Measurements from ENCODE around the gene SPACA9. TPM values are rescaled to one million over a fixed set of nuclear protein-coding genes. Genes with fewer than 3 reads are reported as not detected.

The SPACA9 gene
- total RNA-seq, 3 donors from 2014 or later (not counting 1 experiment from before 2014, with no cell fraction given): 1.1 to 1.6 (median 1.4) TPM

DNA sequence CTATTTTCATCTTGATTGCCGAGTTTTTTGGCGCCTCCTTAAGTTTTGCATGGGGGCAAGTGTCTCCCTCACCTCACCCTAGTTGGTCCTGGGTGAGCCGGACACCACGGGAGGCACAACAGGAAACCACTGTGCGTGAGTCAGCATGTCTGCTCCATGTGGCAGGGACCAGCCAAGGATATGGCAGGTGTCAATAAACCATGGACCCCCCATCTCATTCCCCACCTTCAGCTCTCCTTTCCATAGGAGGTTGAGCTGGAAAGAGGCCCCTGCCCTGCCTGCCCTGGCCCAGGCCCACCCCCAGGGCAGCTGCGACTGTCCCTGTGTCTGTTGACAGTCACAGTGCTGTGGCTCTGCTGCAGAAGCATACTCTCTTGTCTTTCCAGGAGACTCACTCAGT is 3.1 kb downstream of the SPACA9 start:
- H3K27ac Mint-ChIP-seq: no peak overlapping the region

DNA sequence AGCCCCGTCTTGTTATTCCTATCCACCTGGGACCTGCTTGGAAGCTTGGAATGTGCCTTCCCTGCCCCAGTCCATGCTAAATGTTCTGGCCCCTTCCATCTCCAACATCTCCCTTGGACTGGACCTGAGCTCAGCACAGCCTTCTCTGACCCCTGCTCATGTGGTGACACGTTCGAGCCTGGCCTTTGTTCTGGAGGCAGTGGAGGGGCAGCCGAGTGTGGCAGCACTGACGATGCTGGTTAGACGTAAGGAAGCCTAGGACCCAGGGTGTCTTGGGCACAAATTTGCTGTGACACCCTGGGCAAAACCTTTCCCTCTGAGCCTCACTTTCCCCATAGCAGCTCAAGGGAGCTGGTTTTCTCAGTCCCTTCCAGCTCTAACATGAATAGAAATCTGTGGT is 3.9 kb downstream of the SPACA9 start:
- peaks cover 60% of the 10 kb centered on the region for H3K4me1 ChIP-seq (ENCODE audit: control insufficient read depth, insufficient read depth, low read length)
- Mint-ChIP-seq H3K4me1 (peaks cover 15 to 24% of the 10 kb centered on the region in 2 donors), H3K9me3 (no peaks in the 10 kb centered on the region), H3K27ac (no peak overlapping the region), H3K4me3 (no peak overlapping the region), H3K36me3 (no peaks in the 10 kb centered on the region), H3K27me3 (ENCODE audit: low read depth in 2 of 2) (no peaks in the 10 kb centered on the region)
- DNase-seq: no peak
- intact Hi-C loops (cut with micrococcal nuclease): no loop called here
- H3K36me3 ChIP-seq (ENCODE audit: control insufficient read depth, insufficient read depth, low read length): no peaks in the 10 kb centered on the region
- TF ChIP-seq, protein P1, sequence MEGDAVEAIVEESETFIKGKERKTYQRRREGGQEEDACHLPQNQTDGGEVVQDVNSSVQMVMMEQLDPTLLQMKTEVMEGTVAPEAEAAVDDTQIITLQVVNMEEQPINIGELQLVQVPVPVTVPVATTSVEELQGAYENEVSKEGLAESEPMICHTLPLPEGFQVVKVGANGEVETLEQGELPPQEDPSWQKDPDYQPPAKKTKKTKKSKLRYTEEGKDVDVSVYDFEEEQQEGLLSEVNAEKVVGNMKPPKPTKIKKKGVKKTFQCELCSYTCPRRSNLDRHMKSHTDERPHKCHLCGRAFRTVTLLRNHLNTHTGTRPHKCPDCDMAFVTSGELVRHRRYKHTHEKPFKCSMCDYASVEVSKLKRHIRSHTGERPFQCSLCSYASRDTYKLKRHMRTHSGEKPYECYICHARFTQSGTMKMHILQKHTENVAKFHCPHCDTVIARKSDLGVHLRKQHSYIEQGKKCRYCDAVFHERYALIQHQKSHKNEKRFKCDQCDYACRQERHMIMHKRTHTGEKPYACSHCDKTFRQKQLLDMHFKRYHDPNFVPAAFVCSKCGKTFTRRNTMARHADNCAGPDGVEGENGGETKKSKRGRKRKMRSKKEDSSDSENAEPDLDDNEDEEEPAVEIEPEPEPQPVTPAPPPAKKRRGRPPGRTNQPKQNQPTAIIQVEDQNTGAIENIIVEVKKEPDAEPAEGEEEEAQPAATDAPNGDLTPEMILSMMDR (IDR thresholded peaks at IDR 0.05): no peak
- H3K9me3 ChIP-seq (ENCODE audit: control insufficient read depth, insufficient read depth, low read length): no peaks in the 10 kb centered on the region
- 82% methylated on average over 6 of the region's 6 CpGs for WGBS (ENCODE audit: insufficient coverage)
- no peak overlapping the region for H3K4me3 ChIP-seq (ENCODE audit: low read length)
- no peak overlapping the region for H3K27ac ChIP-seq (ENCODE audit: low read length)
- ATAC-seq: no peak
- H3K27me3 ChIP-seq (ENCODE audit: control insufficient read depth, insufficient read depth, low read length): no peaks in the 10 kb centered on the region

More for the DNA sequence above, 3.1 kb downstream of the SPACA9 start:
- no peaks in the 10 kb centered on the region for H3K9me3 ChIP-seq (ENCODE audit: control insufficient read depth, insufficient read depth, low read length)
- Mint-ChIP-seq H3K4me3 (no peak overlapping the region), H3K4me1 (peaks cover 15 to 24% of the 10 kb centered on the region in 2 donors), H3K27me3 (ENCODE audit: low read depth in 2 of 2) (no peaks in the 10 kb centered on the region), H3K36me3 (no peaks in the 10 kb centered on the region), H3K9me3 (no peaks in the 10 kb centered on the region)
- intact Hi-C loops (cut with micrococcal nuclease): no loop called here
- peaks cover 57% of the 10 kb centered on the region for H3K4me1 ChIP-seq (ENCODE audit: control insufficient read depth, insufficient read depth, low read length)
- H3K27ac ChIP-seq (ENCODE audit: low read length): no peak overlapping the region
- ATAC-seq (no peak), DNase-seq (no peak)
- WGBS (ENCODE audit: insufficient coverage): 38% methylated on average over 6 of the region's 6 CpGs
- TF ChIP-seq, protein P1 (IDR thresholded peaks at IDR 0.05): no peak
- H3K27me3 ChIP-seq (ENCODE audit: control insufficient read depth, insufficient read depth, low read length): no peaks in the 10 kb centered on the region
- H3K36me3 ChIP-seq (ENCODE audit: control insufficient read depth, insufficient read depth, low read length): no peaks in the 10 kb centered on the region
- H3K4me3 ChIP-seq (ENCODE audit: low read length): no peak overlapping the region

DNA sequence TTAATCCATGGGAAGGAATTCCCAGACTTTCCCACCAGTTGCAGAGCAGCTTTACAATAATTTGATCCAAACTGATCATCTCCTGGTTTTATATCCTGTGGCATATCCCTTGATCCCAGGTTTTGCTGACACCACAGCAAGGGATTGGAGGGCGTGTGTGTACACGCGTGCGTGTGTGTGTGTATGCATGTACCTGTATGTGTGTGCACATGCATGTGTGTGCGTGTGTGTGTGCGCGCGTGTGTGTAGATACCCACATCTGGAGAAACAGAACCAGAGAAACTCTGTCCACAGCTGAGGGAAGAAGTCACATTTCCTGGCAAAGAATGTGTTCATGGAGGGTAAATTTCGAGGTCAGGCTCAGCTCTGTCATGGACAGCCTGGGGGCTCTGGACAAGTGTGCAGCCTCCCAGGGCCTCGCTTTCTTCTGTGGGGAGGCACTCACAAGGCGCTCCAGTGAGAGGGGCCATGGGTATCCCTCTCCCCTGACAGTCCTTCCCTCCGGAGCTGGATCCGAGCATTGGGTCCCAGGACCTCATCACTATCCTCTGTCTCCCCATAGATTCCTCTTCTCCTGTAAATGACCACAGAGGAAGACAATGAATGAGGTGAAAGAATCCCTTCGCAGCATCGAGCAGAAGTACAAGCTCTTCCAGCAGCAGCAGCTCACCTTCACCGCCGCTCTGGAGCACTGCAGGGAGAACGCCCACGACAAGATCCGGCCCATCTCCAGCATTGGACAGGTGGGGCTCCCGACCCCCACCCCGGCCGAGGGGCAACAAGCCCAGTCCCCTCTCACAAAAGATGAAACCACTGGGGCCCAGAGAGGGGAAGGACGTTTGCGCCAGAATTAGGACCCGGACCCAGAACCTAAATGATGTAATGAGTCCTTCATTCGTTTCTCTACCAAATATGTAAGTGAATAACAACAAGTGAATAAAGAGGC is 4.9 kb downstream of the SPACA9 start:
- WGBS (ENCODE audit: insufficient coverage): 97% methylated on average over 26 of the region's 27 CpGs
- H3K27me3 ChIP-seq (ENCODE audit: control insufficient read depth, insufficient read depth, low read length): no peaks in the 10 kb centered on the region
- H3K36me3 ChIP-seq (ENCODE audit: control insufficient read depth, insufficient read depth, low read length): no peaks in the 10 kb centered on the region
- no peak for ATAC-seq
- TF ChIP-seq, protein P1 (IDR thresholded peaks at IDR 0.05): no peak
- peaks cover 64% of the 10 kb centered on the region for H3K4me1 ChIP-seq (ENCODE audit: control insufficient read depth, insufficient read depth, low read length)
- H3K27ac ChIP-seq (ENCODE audit: low read length): no peak overlapping the region
- Mint-ChIP-seq H3K27me3 (ENCODE audit: low read depth in 2 of 2) (no peaks in the 10 kb centered on the region), H3K27ac (no peak overlapping the region), H3K36me3 (no peaks in the 10 kb centered on the region), H3K4me1 (peaks cover 15 to 25% of the 10 kb centered on the region in 2 donors), H3K4me3 (no peak overlapping the region), H3K9me3 (no peaks in the 10 kb centered on the region)
- intact Hi-C loops (cut with micrococcal nuclease): no loop called here
- no peak for DNase-seq
- no peaks in the 10 kb centered on the region for H3K9me3 ChIP-seq (ENCODE audit: control insufficient read depth, insufficient read depth, low read length)
- no peak overlapping the region for H3K4me3 ChIP-seq (ENCODE audit: low read length)
